SW480 (cell line): ENCODE data around the gene CTAGE4.
"Not testable (repeated sequence)": the region's sequence is repeated elsewhere in the genome, so short reads cannot be mapped to it uniquely, and the experiment has no call there.

Experiments used
- DNase-seq: peaks from one replicate; pipeline ENCODE4 v3.0.0-alpha.2; 2016; ENCODE audit warnings: low spot score

CTAGE4 gene

GRCh38 chr7:144183166-144183565 is at the start of gene CTAGE4:
TSS of gene CTAGE4 (plus strand) at chr7:144183466. CDS start at chr7:144183504, 38 bp downstream.
- not testable (repeated sequence) for DNase-seq

- DNase-seq: no peak
Measured at GRCh38 chr7:144134116-144134515, 49.1 kb upstream of the CTAGE4 start.

GRCh38 chr7:144137501-144137900 is 45.8 kb upstream of the CTAGE4 start:
- no peak for DNase-seq

- no peak for DNase-seq
Measured at GRCh38 chr7:144142187-144142586, 41.1 kb upstream of the CTAGE4 start.

GRCh38 chr7:144144426-144144825 is 38.8 kb upstream of the CTAGE4 start:
- DNase-seq: no peak

GRCh38 chr7:144148224-144148827 is 34.9 kb upstream of the CTAGE4 start:
- no peak for DNase-seq

- DNase-seq: no peak
Measured at GRCh38 chr7:144158861-144159260, 24.4 kb upstream of the CTAGE4 start.

- DNase-seq: no peak
Measured at GRCh38 chr7:144164784-144165183, 18.5 kb upstream of the CTAGE4 start.

GRCh38 chr7:144171594-144172350 is 11.5 kb upstream of the CTAGE4 start:
- not testable (repeated sequence) for DNase-seq

- no peak for DNase-seq
Measured at GRCh38 chr7:144174613-144175012, 8.7 kb upstream of the CTAGE4 start.

GRCh38 chr7:144178380-144179164 is 4.7 kb upstream of the CTAGE4 start:
- DNase-seq: not testable (repeated sequence)

- not testable (repeated sequence) for DNase-seq
Measured at GRCh38 chr7:144179165-144179479, 4.1 kb upstream of the CTAGE4 start.

GRCh38 chr7:144187848-144188247 is 4.6 kb downstream of the CTAGE4 start:
- not testable (repeated sequence) for DNase-seq

- not testable (repeated sequence) for DNase-seq
Measured at GRCh38 chr7:144188578-144189171, 5.4 kb downstream of the CTAGE4 start.

- DNase-seq: not testable (repeated sequence)
Measured at GRCh38 chr7:144193782-144194181, 10.5 kb downstream of the CTAGE4 start.

- DNase-seq: not testable (repeated sequence)
Measured at GRCh38 chr7:144194453-144194852, 11.2 kb downstream of the CTAGE4 start.

- not testable (repeated sequence) for DNase-seq
Measured at GRCh38 chr7:144195212-144195872, 12.1 kb downstream of the CTAGE4 start, which contains the start of gene ARHGEF35. TSS of gene ARHGEF35 (minus strand) at chr7:144195833. CDS start at chr7:144188383, 7,450 bp downstream.

- DNase-seq: not testable (repeated sequence)
Measured at GRCh38 chr7:144198934-144199333, 15.7 kb downstream of the CTAGE4 start.

GRCh38 chr7:144201978-144202377 is 18.7 kb downstream of the CTAGE4 start:
- not testable (repeated sequence) for DNase-seq

GRCh38 chr7:144203086-144203485 is 19.8 kb downstream of the CTAGE4 start:
- not testable (repeated sequence) for DNase-seq

- not testable (repeated sequence) for DNase-seq
Measured at GRCh38 chr7:144205306-144205705, 22.0 kb downstream of the CTAGE4 start.

GRCh38 chr7:144217200-144217599 is 33.9 kb downstream of the CTAGE4 start:
- not testable (repeated sequence) for DNase-seq
